Thyroid gland (tissue), 4 donors: ENCODE results near the gene KDM2B. TPM values are rescaled to one million over a fixed set of nuclear protein-coding genes. Genes with fewer than 3 reads are reported as not detected.

Experiments
- DNase-seq, 2 donors: peaks; one replicate each; pipeline ENCODE4 v3.0.0-alpha.2; 2019
- H3K27ac ChIP-seq, 3 donors: fragments of 200-600 bp; sonication (generic); 1 replicate in 2 of 3; 2 replicates in 1 of 3; pipeline ENCODE4 v1.5.1; 2016 to 2019; ENCODE audit warnings: mild to moderate bottlenecking in 1 of 3, moderate library complexity in 1 of 3
- H3K27me3 ChIP-seq: fragments of 200-600 bp; sonication (generic); one replicate; pipeline ENCODE4 v1.5.1; 2019
- H3K36me3 ChIP-seq, 2 donors: fragments of 200-600 bp; sonication (generic); one replicate each; pipeline ENCODE4 v1.5.1; 2016 to 2019
- H3K4me1 ChIP-seq, 2 donors: fragments of 200-600 bp; sonication (generic); one replicate each; pipeline ENCODE4 v1.5.1; 2017 to 2019
- H3K4me3 ChIP-seq, 3 donors: fragments of 200-600 bp; sonication (generic); replicated peaks in 1 of 3; 1 replicate in 2 of 3; 2 replicates in 1 of 3; pipeline ENCODE4 v1.5.1; 2016; ENCODE audit warnings: mild to moderate bottlenecking in 1 of 3
- H3K9me3 ChIP-seq: fragments of 200-600 bp; sonication (generic); one replicate; pipeline ENCODE4 v1.5.1; 2017
- CTCF ChIP-seq, 6 experiments: fragments of 200-600 bp in 3 of 6; fragments of 450-650 bp in 3 of 6; sonication (generic) in 3 of 6; IDR thresholded peaks; one replicate each; pipeline ENCODE4 v1.5.1; 2016 to 2019; ENCODE audit warnings: antibody characterized with exemption in 6 of 6, mild to moderate bottlenecking in 2 of 6, inconsistent platforms in 1 of 6, moderate library complexity in 1 of 6
- POLR2A ChIP-seq, 2 donors: fragments of 450-650 bp; IDR thresholded peaks; one replicate each; pipeline ENCODE4 v1.6.1; 2017; ENCODE audit warnings: antibody characterized with exemption in 2 of 2, mild to moderate bottlenecking in 2 of 2, moderate library complexity in 1 of 2
- WGBS, 2 donors: methylation state at CpG; one replicate each; pipeline ENCODE4 v1.1.5; 2017; 5-methylcytosine and 5-hydroxymethylcytosine counted together
- intact Hi-C: fragments of 100-400 bp; cut with DNase I; formaldehyde crosslinking; loops from one replicate; pipeline ENCODE4 v1.15.1; 2023
- total RNA-seq, 4 donors: library from RNA; depleted of rRNA; stranded (reverse); fragments of >200 nt; gene quantifications; one replicate each; pipeline ENCODE4 v1.2.3, GENCODE V29; 2016

Gene KDM2B
- total RNA-seq, 4 donors from 2014 or later: 15.5 to 32.1 (median 21.2) TPM

GRCh38 chr12:121461048-121461447 is 119.8 kb downstream of the KDM2B start:
- Histone ChIP-seq H3K27ac (no peak overlapping the region), H3K9me3 (no peaks in the 10 kb centered on the region), H3K36me3 (no peaks in the 10 kb centered on the region), H3K4me3 (no peak overlapping the region), H3K27me3 (no peaks in the 10 kb centered on the region), H3K4me1 (peaks cover 0 to 10% of the 10 kb centered on the region in 2 donors)
- DNase-seq: no peak
- 98 to 99% methylated on average over 5 of the region's 5 CpGs for WGBS, 2 donors
- no peak for TF ChIP-seq POLR2A (IDR thresholded peaks at IDR 0.05)
- TF ChIP-seq CTCF (IDR thresholded peaks at IDR 0.05): no peak
- intact Hi-C loops: no loop called here

GRCh38 chr12:121456551-121456950 is 124.3 kb downstream of the KDM2B start:
- TF ChIP-seq CTCF (IDR thresholded peaks at IDR 0.05) (no peak), POLR2A (IDR thresholded peaks at IDR 0.05) (no peak)
- Histone ChIP-seq H3K27me3 (no peaks in the 10 kb centered on the region), H3K9me3 (no peaks in the 10 kb centered on the region), H3K36me3 (no peaks in the 10 kb centered on the region), H3K4me1 (no peaks in the 10 kb centered on the region), H3K27ac (no peak overlapping the region), H3K4me3 (no peak overlapping the region)
- WGBS, 2 donors: 79 to 80% methylated on average over 8 of the region's 8 CpGs
- no peak for DNase-seq
- intact Hi-C loops: no loop called here

- Histone ChIP-seq H3K27me3 (no peaks in the 10 kb centered on the region), H3K27ac (no peak overlapping the region), H3K9me3 (no peaks in the 10 kb centered on the region), H3K36me3 (no peaks in the 10 kb centered on the region), H3K4me3 (no peak overlapping the region), H3K4me1 (no peaks in the 10 kb centered on the region)
- WGBS, 2 donors: 76 to 81% methylated on average over 23 of the region's 23 CpGs
- DNase-seq: no peak
- intact Hi-C loops: no loop called here
- TF ChIP-seq POLR2A (IDR thresholded peaks at IDR 0.05) (no peak), CTCF (IDR thresholded peaks at IDR 0.05) (no peak)
These were observed 124.9 kb downstream of the KDM2B start for GRCh38 chr12:121455766-121456420.

GRCh38 chr12:121454921-121455320 is 125.9 kb downstream of the KDM2B start:
- no peak for TF ChIP-seq POLR2A (IDR thresholded peaks at IDR 0.05)
- TF ChIP-seq CTCF (IDR thresholded peaks at IDR 0.05): no peak
- Histone ChIP-seq H3K4me3 (no peak overlapping the region), H3K27ac (no peak overlapping the region), H3K27me3 (no peaks in the 10 kb centered on the region), H3K4me1 (no peaks in the 10 kb centered on the region), H3K36me3 (no peaks in the 10 kb centered on the region), H3K9me3 (no peaks in the 10 kb centered on the region)
- 94 to 95% methylated on average over 5 to 6 of the region's 6 CpGs for WGBS, 2 donors
- DNase-seq: no peak
- intact Hi-C loops: no loop called here

GRCh38 chr12:121453629-121454028 is 127.2 kb downstream of the KDM2B start:
- Histone ChIP-seq H3K36me3 (no peaks in the 10 kb centered on the region), H3K27ac (no peak overlapping the region), H3K27me3 (no peaks in the 10 kb centered on the region), H3K4me1 (peaks cover 4 to 9% of the 10 kb centered on the region in 2 donors), H3K4me3 (no peak overlapping the region), H3K9me3 (no peaks in the 10 kb centered on the region)
- TF ChIP-seq POLR2A (IDR thresholded peaks at IDR 0.05) (no peak), CTCF (IDR thresholded peaks at IDR 0.05) (no peak)
- DNase-seq: no peak
- 85 to 96% methylated on average over 11 to 18 of the region's 18 CpGs for WGBS, 2 donors
- intact Hi-C loops: no loop called here
